Esophagus muscularis mucosa (tissue), 4 donors: ENCODE data around the gene XRRA1. TPM values are rescaled to one million over a fixed set of nuclear protein-coding genes. Genes with fewer than 3 reads are reported as not detected.

Source experiments
- DNase-seq: peaks from one replicate; pipeline ENCODE4 v3.0.0-alpha.2; 2017; ENCODE audit errors: extremely low spot score
- H3K27ac ChIP-seq, 4 donors: fragments of 200-600 bp; sonication (generic); replicated peaks in 1 of 4; 1 replicate in 3 of 4; 2 replicates in 1 of 4; pipeline ENCODE4 v1.5.1; 2016 to 2019; ENCODE audit warnings: mild to moderate bottlenecking in 1 of 4
- H3K27me3 ChIP-seq, 4 donors: fragments of 200-600 bp; sonication (generic); one replicate each; pipeline versions ENCODE4 v1.5.1 to v1.6.0; 2016 to 2019
- H3K36me3 ChIP-seq, 4 donors: fragments of 200-600 bp; sonication (generic); one replicate each; pipeline ENCODE4 v1.5.1; 2016 to 2019
- H3K4me1 ChIP-seq, 4 donors: fragments of 200-600 bp; sonication (generic); one replicate each; pipeline ENCODE4 v1.5.1; 2016 to 2019
- H3K4me3 ChIP-seq, 4 donors: fragments of 200-600 bp; sonication (generic); 1 replicate in 2 of 4; 2 replicates in 2 of 4; pipeline ENCODE4 v1.5.1; 2016 to 2019; ENCODE audit warnings: mild to moderate bottlenecking in 4 of 4, moderate library complexity in 1 of 4
- H3K9me3 ChIP-seq, 4 donors: fragments of 200-600 bp; sonication (generic); 1 replicate in 3 of 4; 2 replicates in 1 of 4; pipeline ENCODE4 v1.5.1; 2016 to 2019
- EP300 ChIP-seq: sonication (generic); formaldehyde crosslinking; IDR thresholded peaks from one replicate; pipeline ENCODE4 v1.6.1; 2017; ENCODE audit warnings: antibody characterized with exemption
- POLR2A ChIP-seq: fragments of 450-650 bp; IDR thresholded peaks from one replicate; pipeline ENCODE4 v1.6.1; 2017; ENCODE audit warnings: antibody characterized with exemption, moderate library complexity, mild to moderate bottlenecking, low read depth
- POLR2AphosphoS5 ChIP-seq, 2 donors: sonication (generic); formaldehyde crosslinking; IDR thresholded peaks; one replicate each; pipeline ENCODE4 v1.6.1; 2017; ENCODE audit warnings: antibody characterized with exemption in 2 of 2
- WGBS: methylation state at CpG from one replicate; pipeline ENCODE4 v1.1.5; 2018; 5-methylcytosine and 5-hydroxymethylcytosine counted together
- intact Hi-C: fragments of 100-400 bp; cut with DNase I; formaldehyde crosslinking; loops from one replicate; pipeline ENCODE4 v1.15.1; 2023
- total RNA-seq, 4 donors: library from RNA; depleted of rRNA; stranded (reverse); fragments of >200 nt; gene quantifications; one replicate each; pipeline versions ENCODE4 v1.1.0 to v1.2.1, GENCODE V29; 2016
- TF ChIP-seq, protein P1 (sequence below), 3 experiments: fragments of 200-600 bp in 2 of 3; fragments of 450-650 bp in 1 of 3; sonication (generic) in 2 of 3; IDR thresholded peaks; one replicate each; pipeline ENCODE4 v1.5.1; 2017 to 2019; ENCODE audit warnings: antibody characterized with exemption in 3 of 3, mild to moderate bottlenecking in 2 of 3, moderate library complexity in 1 of 3

XRRA1 gene
- total RNA-seq, 4 donors from 2014 or later = 9.1 to 19.5 (median 11.8) TPM

DNA sequence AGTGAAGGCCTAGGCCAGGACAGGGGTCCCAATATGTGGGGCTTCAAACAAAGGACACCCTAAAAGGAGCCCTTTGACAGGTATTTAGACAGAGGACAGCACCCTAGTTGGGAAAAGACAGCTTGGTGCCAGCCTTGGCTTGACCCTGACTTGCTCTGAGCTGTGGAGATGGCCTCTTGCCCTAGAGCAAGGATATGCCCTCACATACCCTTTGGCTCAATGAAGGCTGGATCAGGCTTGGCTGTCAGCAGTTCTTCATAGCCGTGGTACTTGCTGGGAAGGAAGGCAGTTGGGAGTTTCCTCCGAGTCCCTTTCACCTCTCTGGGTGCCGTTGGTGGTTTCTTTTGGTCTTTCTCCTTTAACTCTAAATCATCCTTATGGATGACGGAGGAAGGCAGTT, 104.0 kb downstream of the XRRA1 start:
- peak; percentile 55 for DNase-seq
- Histone ChIP-seq H3K27me3 (no peaks in the 10 kb centered on the region), H3K9me3 (no peaks in the 10 kb centered on the region), H3K27ac (no peak overlapping the region), H3K36me3 (peaks cover 5 to 78% (median 44%) of the 10 kb centered on the region in 4 donors), H3K4me3 (no peak overlapping the region), H3K4me1 (no peaks in the 10 kb centered on the region)
- no peak for TF ChIP-seq POLR2AphosphoS5 (IDR thresholded peaks at IDR 0.05)
- TF ChIP-seq, protein P1, sequence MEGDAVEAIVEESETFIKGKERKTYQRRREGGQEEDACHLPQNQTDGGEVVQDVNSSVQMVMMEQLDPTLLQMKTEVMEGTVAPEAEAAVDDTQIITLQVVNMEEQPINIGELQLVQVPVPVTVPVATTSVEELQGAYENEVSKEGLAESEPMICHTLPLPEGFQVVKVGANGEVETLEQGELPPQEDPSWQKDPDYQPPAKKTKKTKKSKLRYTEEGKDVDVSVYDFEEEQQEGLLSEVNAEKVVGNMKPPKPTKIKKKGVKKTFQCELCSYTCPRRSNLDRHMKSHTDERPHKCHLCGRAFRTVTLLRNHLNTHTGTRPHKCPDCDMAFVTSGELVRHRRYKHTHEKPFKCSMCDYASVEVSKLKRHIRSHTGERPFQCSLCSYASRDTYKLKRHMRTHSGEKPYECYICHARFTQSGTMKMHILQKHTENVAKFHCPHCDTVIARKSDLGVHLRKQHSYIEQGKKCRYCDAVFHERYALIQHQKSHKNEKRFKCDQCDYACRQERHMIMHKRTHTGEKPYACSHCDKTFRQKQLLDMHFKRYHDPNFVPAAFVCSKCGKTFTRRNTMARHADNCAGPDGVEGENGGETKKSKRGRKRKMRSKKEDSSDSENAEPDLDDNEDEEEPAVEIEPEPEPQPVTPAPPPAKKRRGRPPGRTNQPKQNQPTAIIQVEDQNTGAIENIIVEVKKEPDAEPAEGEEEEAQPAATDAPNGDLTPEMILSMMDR (IDR thresholded peaks at IDR 0.05) = no peak
- no peak for TF ChIP-seq POLR2A
- no peak for TF ChIP-seq EP300
- WGBS = 98% methylated on average over 4 of the region's 4 CpGs
- intact Hi-C loops = no loop called here

DNA sequence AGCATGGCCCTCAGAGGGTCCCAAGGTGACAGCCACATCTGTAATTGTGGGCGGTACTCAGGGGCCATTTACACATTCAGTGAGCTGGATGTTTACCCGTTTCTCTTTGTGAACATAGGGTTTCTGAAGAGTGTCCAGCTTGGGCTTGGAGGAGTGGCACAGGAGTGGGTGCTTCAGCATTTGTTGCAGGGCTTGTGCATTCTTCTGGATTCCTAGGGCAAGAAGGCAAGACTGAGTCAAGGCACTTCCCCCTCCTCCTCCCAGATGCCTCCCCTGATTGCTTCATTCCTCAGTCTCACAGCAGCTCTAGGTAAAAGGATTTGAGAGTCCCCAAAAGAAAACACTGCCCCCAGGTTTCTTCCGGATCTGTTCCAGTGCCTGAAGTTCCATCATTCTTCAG, 104.8 kb downstream of the XRRA1 start:
- H3K27me3 ChIP-seq = no peaks in the 10 kb centered on the region
- TF ChIP-seq POLR2AphosphoS5 (IDR thresholded peaks at IDR 0.05) (no peak), POLR2A (no peak), EP300 (no peak)
- TF ChIP-seq, protein P1 (IDR thresholded peaks at IDR 0.05) = no peak
- no peaks in the 10 kb centered on the region for H3K9me3 ChIP-seq
- H3K27ac ChIP-seq = no peak overlapping the region
- peak; percentile 64 for DNase-seq
- WGBS = 96% methylated on average over 3 of the region's 3 CpGs
- intact Hi-C loops = no loop called here
- no peak overlapping the region for H3K4me3 ChIP-seq
- H3K36me3 ChIP-seq = peaks cover 5 to 78% (median 41%) of the 10 kb centered on the region in 4 donors
- no peaks in the 10 kb centered on the region for H3K4me1 ChIP-seq

DNA sequence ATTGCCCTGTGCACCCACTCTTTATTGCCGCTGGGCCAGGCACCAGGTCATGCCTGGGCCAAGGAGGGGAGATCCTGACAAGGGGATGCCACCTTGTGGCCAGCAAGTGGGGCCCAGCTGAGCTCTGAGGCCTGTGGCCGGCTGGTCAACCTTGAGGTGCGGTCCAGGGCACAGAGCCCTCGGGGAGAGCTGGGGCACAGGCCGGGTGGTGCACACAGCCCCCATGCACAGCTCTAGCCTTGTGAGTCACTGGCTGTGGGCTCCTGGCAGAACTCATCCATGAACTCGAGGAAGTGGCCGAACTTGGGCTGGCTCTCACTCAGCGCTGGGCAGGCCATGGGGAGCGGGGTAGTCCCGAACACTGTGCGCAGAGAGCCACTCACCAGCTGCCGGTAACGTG, 105.9 kb downstream of the XRRA1 start:
- Histone ChIP-seq H3K9me3 (no peaks in the 10 kb centered on the region), H3K27me3 (no peaks in the 10 kb centered on the region), H3K4me1 (no peaks in the 10 kb centered on the region), H3K27ac (no peak overlapping the region), H3K4me3 (no peak overlapping the region), H3K36me3 (peaks cover 5 to 74% (median 38%) of the 10 kb centered on the region in 4 donors)
- intact Hi-C loops = no loop called here
- TF ChIP-seq, protein P1 (IDR thresholded peaks at IDR 0.05) = no peak
- TF ChIP-seq EP300 (no peak), POLR2AphosphoS5 (IDR thresholded peaks at IDR 0.05) (no peak)
- WGBS = 96% methylated on average over 10 of the region's 13 CpGs
- DNase-seq = peak; percentile 83

DNA sequence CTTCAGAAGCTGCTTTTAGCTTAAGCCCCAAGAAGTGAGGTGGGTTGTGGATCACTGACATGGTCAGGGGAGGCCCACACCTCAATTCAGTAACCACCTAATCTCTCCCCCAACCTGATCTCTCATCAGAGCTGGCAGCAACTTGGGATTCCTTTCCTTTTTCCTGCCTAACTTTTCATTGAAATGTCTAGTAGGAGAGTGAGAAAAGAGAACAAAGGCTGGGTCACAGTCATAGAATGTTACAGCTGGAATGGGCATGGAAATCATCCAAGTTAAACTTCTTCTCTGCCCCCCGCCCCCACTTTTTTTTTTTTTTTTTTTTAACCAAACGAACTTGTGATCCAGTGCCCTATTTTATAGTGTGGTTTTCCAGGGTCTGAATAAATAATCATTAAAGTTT, 108.4 kb downstream of the XRRA1 start:
- H3K27me3 ChIP-seq = no peaks in the 10 kb centered on the region
- 73% methylated on average over 2 of the region's 2 CpGs for WGBS

More for the DNA sequence above, 108.4 kb downstream of the XRRA1 start:
- no peaks in the 10 kb centered on the region for H3K9me3 ChIP-seq
- H3K4me1 ChIP-seq = peaks cover 0 to 13% (median 6%) of the 10 kb centered on the region in 4 donors
- no peak for DNase-seq
- no peak for TF ChIP-seq EP300
- no peak for TF ChIP-seq POLR2AphosphoS5 (IDR thresholded peaks at IDR 0.05)
- TF ChIP-seq, protein P1 (IDR thresholded peaks at IDR 0.05) = no peak
- TF ChIP-seq POLR2A = no peak
- intact Hi-C loops = no loop called here
- no peak overlapping the region for H3K27ac ChIP-seq
- no peak overlapping the region for H3K4me3 ChIP-seq
- peaks cover 22 to 71% (median 46%) of the 10 kb centered on the region in 4 donors for H3K36me3 ChIP-seq
